GM12873 (cell line): ENCODE results near the gene CADPS2.

Source experiments
- TF ChIP-seq, protein P1 (sequence below): IDR thresholded peaks from 2 replicates; pipeline ENCODE4 v1.5.1; 2012; ENCODE audit warnings: low read depth, mild to moderate bottlenecking, moderate library complexity, low read length, control low read depth; ENCODE audit not compliant: insufficient read depth; ENCODE audit errors: missing control alignments

Gene CADPS2

DNA sequence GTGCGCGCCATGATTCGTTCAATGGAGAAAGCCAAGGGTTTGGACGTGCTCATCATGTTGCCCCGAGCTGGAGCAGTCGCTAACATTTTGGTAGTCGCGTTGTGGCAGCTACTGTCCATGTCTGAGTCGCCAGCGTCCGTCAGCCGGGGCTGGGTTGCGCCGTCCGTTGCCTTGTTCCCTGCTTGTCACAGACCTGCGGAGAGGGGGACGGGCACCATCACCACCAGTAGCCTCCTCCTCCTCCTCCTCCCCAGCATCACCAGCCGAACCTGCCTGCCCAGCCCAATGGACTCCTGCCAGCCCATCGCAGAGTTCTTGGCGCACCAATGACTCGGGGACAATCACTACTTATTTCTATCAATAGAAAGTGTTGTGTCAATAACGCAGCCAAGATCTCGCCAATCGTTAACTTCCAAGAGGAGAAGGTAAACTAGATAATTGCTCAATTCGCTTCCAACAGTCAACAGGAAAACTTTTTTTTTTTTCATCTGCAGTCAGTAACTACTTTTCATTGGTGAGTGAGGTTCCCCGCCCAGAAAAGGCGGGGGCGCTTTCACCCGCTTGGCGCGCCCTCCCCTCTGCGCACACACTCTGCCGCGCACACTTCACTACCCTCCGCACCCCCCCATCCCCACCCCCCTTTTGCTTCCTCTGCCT, 581.8 kb downstream of the CADPS2 start, which contains the start of gene FEZF1:
TSS of gene FEZF1 (minus strand) at position 432 of the 657 bp plus-strand sequence. CDS start at position 119, 313 bp downstream.
- TF ChIP-seq, protein P1, sequence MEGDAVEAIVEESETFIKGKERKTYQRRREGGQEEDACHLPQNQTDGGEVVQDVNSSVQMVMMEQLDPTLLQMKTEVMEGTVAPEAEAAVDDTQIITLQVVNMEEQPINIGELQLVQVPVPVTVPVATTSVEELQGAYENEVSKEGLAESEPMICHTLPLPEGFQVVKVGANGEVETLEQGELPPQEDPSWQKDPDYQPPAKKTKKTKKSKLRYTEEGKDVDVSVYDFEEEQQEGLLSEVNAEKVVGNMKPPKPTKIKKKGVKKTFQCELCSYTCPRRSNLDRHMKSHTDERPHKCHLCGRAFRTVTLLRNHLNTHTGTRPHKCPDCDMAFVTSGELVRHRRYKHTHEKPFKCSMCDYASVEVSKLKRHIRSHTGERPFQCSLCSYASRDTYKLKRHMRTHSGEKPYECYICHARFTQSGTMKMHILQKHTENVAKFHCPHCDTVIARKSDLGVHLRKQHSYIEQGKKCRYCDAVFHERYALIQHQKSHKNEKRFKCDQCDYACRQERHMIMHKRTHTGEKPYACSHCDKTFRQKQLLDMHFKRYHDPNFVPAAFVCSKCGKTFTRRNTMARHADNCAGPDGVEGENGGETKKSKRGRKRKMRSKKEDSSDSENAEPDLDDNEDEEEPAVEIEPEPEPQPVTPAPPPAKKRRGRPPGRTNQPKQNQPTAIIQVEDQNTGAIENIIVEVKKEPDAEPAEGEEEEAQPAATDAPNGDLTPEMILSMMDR = no peak

DNA sequence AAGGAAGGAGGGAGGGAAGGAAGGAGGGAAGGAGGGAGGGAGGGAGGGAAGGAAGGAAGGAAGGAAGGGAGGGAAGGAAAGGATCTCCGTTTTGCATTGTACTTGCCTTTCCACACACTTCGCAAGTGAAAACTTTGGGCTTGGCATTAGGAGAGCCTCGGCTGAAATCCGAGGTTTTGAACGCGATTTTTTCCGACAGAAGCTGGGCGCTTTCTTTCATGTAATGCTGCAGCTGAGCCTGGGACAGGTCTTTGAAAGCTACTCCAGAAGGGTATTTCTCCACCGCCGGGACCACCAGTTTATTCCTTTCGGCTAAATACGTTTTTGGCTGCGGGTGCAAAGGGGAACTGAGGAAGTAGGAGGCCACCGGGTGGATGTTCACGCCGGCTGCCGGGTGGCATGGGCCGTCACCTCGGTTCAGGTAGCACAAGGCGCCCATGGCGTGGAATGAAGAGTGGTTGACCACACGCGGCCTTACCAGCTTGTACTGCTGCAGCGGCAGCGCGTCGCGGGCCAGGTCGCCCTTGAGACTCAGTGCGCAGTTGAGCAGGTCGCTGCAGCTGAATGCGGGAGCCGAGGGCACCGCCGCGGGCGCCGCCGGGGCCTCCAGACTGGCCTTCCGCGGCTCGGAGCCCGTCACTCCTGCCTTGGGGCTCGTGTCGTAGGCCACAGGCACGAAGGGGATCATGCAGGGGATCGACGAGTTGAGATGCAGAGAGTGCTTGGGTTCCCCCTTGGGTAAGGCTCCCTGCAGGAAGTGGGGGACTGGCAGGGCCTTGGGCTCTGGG, 582.5 kb downstream of the CADPS2 start:
- TF ChIP-seq, protein P1 = no peak

GRCh38 chr7:122302761-122303530, 583.3 kb downstream of the CADPS2 start:
- TF ChIP-seq, protein P1 = no peak

- TF ChIP-seq, protein P1 = no peak
These were observed 584.2 kb downstream of the CADPS2 start for GRCh38 chr7:122301858-122302760.

DNA sequence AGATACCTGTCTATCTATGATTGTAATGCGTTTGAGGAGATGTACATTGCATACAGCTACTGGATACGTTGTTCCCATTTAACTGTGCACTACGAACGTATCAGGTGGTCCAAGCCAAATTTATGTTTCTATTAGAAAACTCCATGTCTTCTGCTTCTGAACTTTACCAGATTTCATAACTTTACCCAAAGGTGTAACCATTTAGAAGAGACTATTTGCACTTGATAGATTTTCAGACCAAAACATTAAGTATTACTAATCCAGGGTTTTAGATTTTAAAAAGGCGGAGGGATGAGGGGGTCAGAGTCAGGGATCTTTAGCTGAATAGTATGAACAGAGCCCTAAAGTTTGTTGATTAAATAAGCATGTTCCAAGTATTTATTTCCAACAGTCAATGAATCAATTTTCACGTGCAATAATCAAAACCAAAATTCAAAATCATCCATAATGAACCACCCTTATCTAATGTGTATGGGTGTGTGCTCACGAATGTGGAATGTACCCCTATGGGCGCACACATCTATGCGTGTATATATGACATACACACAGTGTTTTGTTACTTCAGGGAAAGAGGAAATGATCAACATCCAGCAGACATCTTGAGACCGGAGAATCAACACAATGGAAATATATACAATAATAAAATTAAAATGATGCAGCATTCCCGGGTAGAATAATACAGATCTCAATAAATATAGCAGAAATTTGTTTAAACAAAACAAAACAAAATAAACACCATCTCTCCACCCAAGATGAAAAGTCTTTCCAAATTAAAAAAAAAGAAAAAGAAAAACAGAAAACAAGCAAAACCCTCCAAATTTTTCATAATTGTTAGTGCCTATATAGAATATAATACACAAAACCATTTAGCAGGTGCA, 585.1 kb downstream of the CADPS2 start:
- TF ChIP-seq, protein P1 = no peak

DNA sequence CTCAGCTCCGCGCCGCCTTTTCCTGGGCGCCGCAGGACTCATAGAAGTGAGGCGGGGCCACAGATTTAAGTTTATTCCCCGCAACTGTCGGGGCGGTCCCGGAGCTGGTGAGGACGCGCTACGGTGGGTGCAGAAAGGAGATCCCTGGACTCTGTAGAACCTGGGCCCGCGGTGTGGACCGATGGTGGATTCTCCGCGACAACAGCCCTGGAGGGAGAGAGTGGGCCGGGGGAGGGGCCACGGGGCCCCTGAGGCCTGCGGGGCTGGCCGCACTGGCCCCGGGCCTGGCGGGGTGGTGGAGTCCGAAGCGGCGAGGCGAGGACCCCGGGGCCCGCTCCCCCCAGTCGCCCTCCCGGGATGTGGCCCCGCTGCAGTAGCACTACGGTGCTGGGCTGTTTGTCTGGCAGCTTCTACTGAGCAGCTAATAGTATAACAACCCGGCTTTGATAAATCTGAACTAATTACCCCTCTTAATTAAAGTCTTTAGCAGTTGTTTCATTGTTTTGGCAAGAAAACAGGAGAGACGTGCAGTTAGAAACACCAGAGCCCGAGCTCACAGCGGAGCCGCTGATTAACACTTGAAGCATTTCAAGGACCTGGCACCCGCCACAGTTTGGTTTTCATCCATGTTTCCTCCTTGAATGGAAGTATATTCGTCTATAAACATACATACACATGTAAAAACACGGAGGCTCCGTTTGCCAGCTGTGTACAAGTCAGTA, 585.9 kb downstream of the CADPS2 start:
- TF ChIP-seq, protein P1 = no peak
